HG03045 (cell line): ENCODE data around the gene CSF1R.

ENCODE experiments used
- ATAC-seq: cut with Tn5 transposase; IDR thresholded peaks from one replicate; pipeline ENCODE4 v1.9.1; 2021; ENCODE audit warnings: mild to moderate bottlenecking, moderate library complexity; ENCODE audit not compliant: unreplicated experiment

Gene CSF1R

GRCh38 chr5:150085950-150086715 is at the start of gene CSF1R:
CSF1R (minus strand) TSS chr5:150086554; CDS start chr5:150086427, 127 bp downstream.
- no peak for ATAC-seq

DNA sequence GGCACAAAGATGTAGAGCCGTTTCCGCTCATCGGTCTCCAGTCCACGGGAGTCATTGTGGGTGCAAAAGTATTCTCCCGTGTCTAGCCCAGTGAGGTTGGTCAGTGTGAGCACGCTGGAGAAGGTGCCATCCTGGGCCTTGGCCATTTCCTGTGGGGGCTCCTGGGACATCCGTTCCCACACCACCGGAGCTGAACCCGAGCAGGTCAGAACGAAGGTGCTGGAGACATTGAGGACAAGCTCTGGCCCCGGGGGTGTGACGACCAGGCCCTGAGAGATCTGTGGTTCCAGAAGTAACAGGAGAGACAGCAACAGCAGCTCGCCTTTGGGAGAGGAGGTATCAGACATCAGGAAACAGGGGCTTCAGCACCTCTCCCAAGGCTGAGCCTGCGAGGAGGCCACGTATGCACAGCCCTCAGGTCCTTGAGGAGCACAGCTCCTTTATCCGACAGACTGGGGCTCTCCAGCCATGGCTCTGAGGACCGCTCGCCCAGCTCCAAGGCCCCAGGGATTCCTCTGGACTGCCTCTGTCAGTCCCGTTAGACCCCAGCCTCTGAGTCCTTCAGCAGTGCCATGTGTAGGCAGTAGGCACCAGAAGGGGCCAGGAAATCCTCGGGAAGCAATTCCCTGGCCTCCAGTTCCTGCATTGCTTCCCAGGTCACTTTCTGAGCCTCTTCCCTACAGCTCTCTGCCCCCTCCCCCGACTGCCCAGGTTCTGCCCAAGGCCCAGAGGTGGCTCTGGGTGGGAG is 49.4 kb upstream of the CSF1R start:
- no peak for ATAC-seq

DNA sequence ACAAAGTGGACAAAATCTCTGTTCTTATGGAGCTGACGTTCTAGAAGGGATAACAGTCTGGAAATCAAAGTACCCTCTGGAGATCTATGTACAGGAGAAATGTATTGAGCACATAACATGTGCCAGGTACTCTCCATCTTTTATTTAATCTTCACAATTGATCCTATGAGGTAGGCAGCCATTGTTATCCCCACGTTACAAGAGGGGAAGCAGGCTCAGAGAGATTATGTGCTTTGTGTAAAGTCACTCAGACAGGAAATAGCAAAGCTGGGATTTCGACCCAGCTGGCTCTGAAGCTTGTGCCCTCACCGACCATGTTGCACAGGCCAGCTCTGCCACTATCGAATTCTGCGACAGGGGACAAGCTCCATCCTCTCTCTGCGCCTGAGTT is 47.8 kb upstream of the CSF1R start:
- ATAC-seq = no peak

GRCh38 chr5:150133581-150134197 is 47.3 kb upstream of the CSF1R start:
- no peak for ATAC-seq

DNA sequence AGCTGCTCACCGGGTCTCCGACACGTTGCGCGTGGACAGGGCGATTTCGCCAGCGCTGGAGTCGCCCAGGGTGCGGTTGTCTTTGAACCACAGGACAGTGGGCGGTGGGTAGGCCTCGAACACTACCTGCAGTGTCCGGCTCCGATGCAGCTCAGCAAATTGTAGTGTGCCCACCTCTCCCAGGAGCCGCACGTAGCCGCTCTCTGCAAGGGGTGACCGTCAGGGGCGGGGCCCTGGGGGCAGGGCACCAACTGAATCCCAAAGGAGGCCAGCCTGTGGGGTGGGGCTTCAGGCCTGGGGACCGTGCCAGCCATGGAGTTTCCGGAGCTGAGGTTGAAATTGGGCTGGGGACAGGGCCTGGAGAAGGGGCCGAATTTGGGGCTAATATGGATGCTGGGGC is 46.4 kb upstream of the CSF1R start:
- no peak for ATAC-seq

DNA sequence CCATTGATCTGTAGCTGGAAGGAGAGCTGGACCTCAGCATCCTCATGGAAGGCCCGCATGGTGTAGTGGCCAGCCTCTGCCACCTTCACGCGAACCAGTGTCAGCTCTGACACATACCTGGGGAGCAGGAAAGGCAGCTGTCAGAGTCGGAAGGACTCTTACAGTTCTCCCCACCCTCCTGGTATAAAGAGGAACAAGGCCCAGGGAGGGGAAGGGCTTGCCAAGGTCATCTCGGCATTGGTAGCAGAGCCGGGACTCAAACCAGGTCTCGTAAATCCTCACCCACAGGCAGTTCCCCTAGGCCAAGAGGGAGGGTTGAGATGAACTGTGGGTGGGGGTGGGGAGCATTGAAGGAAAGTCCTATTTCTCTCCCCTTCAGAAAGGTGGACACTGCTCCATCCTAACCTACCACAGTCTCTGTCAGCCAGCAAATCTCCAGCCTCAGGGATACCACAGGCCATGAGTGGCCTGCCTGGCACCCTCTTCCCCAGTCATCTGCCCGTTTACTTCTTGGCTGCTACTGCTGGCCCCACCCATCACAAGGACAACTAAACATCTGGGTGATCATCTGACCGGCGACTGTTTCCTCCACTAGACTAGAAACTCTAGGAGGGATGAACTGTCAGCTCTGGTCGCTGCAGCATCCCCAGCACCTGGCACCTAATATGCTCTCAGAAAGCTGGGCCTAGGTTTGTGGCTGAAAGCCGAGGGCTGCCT is 45.8 kb upstream of the CSF1R start:
- no peak for ATAC-seq

- no peak for ATAC-seq
These were observed 45.1 kb upstream of the CSF1R start for GRCh38 chr5:150131461-150131860.

GRCh38 chr5:150130493-150130922 is 44.2 kb upstream of the CSF1R start:
- ATAC-seq = no peak

DNA sequence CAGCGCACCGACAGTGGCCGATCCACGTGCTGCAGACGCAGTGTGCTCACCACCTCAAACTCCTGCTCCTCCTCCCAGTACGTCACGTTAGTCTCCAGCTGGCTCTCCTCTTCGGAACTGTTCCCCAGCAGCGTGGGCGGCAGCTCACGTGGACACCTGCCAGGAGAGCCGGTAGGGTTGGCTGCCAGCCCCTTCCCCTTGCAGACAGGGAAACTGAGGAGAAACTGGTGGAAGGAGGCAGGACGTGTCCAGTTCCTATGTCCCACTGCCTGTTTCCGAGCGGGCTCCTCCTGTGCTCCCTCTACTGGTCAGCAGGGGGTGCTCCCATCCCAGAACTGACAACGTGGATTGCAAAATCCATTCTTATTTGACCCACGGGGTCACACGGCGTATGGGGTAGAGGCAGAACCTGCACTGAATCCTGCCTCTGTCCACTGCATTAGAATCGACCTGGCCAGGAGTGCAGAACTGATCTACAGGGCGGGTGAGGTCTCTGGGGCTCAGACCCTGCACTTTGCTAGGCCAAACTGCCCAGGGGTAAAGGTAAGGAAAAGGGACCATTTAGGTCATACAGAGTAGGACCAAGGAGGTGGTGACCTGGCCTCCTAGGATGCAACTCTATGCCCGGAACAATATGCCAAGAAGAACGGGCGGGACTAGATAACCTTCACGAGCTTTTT is 43.6 kb upstream of the CSF1R start:
- ATAC-seq = no peak

DNA sequence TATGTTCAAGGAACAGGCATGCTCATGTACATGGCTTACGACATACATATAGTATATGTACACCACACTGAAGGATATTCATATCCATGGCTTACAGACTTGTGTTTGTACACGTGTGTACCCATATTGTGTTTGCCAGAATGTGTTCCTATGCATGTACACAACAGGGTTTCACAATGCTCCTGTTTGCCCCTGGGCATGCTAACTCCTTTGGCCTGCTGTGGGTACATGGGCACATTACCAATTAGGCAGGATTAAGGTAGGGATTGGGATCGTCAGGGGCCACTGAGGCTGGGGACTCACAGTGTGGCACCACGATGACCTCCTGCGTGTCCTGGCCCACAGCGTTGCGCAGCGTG is 43.1 kb upstream of the CSF1R start:
- no peak for ATAC-seq

DNA sequence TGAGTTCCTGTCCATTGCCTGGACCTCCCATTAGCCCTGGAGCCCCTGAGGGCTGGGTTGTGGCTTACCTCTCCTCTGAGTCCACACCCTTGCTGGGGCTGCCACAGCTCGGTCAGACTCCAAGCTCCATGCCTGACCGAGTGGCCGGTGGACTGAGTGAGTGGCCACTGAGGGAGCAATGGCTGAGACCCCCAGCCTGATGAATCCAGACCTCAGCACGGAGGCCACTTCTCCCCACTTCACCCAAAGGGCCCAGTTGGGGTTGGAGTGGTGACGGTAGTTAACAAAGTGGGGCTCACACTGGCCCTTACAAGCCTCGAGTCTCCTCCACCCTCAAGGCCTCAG is 40.5 kb upstream of the CSF1R start:
- no peak for ATAC-seq

GRCh38 chr5:150126199-150126920 is 40.0 kb upstream of the CSF1R start:
- no peak for ATAC-seq

DNA sequence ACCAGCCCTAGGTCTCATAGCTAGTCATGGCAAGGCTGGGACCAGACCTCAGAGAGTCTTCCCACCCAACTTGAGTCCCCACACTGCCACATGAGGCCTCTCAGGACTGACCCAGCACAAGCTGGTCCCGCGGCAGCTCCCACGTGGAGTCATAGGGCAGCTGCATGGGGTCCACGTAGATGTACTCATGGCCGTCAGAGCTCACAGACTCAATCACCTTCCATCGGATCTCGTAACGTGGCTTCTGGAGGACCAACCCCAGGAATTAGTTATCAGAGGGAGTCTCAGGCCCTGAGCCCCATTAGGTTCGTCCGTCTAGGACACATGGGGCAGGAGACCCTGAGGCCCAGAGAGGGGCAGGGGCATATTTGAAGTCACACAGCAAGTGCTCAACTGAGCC is 39.0 kb upstream of the CSF1R start:
- no peak for ATAC-seq

GRCh38 chr5:150124596-150124995 is 38.2 kb upstream of the CSF1R start:
- no peak for ATAC-seq

- no peak for ATAC-seq
These were observed 37.8 kb upstream of the CSF1R start for GRCh38 chr5:150124111-150124557.

DNA sequence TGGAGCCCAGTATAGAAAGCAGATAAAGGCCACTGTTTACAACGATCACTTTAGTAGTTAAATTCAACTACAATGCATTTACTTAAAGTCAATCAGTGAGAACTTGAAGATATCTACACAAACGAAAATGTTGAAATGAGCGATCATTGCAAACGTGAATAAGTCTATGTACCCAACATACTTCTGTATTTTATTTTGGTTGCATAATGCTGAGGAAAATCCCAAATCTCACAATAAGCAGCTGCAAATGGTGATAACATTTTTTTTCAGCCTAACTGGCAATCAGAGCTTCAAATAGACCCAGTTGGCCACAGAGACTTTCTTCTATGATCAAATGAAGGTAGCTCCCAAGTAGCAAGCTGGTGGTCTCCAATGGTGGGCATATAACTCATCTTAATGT is 37.2 kb upstream of the CSF1R start:
- ATAC-seq = no peak

GRCh38 chr5:150122536-150123481 is 36.5 kb upstream of the CSF1R start:
- no peak for ATAC-seq

GRCh38 chr5:150122158-150122510 is 35.8 kb upstream of the CSF1R start:
- no peak for ATAC-seq
